WTC11 (cell line): ENCODE measurements around the gene PHC2.

Experiments used
- ESRRA ChIP-seq: sonication (generic); formaldehyde crosslinking; IDR thresholded peaks from 2 replicates; pipeline ENCODE4 v1.8.1; 2022; ENCODE audit warnings: mild to moderate bottlenecking, missing genetic modification reagents, borderline replicate concordance
- ETV6 ChIP-seq: sonication (generic); formaldehyde crosslinking; IDR thresholded peaks from 2 replicates; pipeline ENCODE4 v1.8.1; 2022; ENCODE audit warnings: mild to moderate bottlenecking, missing genetic modification reagents
- JAZF1 ChIP-seq: fragments of 250-450 bp; sonication (Bioruptor Pico); IDR thresholded peaks from 2 replicates; pipeline ENCODE4 v1.9.0; 2021; ENCODE audit warnings: moderate library complexity, mild to moderate bottlenecking, inconsistent platforms
- JUN ChIP-seq: sonication (generic); formaldehyde crosslinking; IDR thresholded peaks from 2 replicates; pipeline ENCODE4 v1.8.0; 2023; ENCODE audit warnings: mild to moderate bottlenecking, missing genetic modification reagents
- RELA ChIP-seq: sonication (generic); formaldehyde crosslinking; IDR thresholded peaks from 2 replicates; pipeline ENCODE4 v1.8.1; 2022; ENCODE audit warnings: missing genetic modification reagents, mild to moderate bottlenecking, borderline replicate concordance
- SMAD3 ChIP-seq: sonication (generic); formaldehyde crosslinking; IDR thresholded peaks from 2 replicates; pipeline ENCODE4 v1.8.0; 2022; ENCODE audit warnings: missing genetic modification reagents, mild to moderate bottlenecking, borderline replicate concordance
- ZNF317 ChIP-seq: sonication (generic); formaldehyde crosslinking; IDR thresholded peaks from 2 replicates; pipeline ENCODE4 v1.8.1; 2023; ENCODE audit warnings: low read depth, mild to moderate bottlenecking, moderate library complexity, missing genetic modification reagents, borderline replicate concordance
- TF ChIP-seq, protein P1 (sequence below): sonication (generic); formaldehyde crosslinking; IDR thresholded peaks from 2 replicates; pipeline ENCODE4 v1.8.0; 2022; ENCODE audit warnings: mild to moderate bottlenecking, missing genetic modification reagents
- TF ChIP-seq, protein P2 (sequence below): fragments of 200-600 bp; IDR thresholded peaks from 2 replicates; pipeline ENCODE4 v1.8.0; 2022; ENCODE audit warnings: antibody characterized with exemption
- TF ChIP-seq, protein P3 (sequence below): sonication (generic); formaldehyde crosslinking; IDR thresholded peaks from 2 replicates; pipeline ENCODE4 v1.8.1; 2023; ENCODE audit warnings: mild to moderate bottlenecking, missing genetic modification reagents, borderline replicate concordance
- TF ChIP-seq, protein P4 (sequence below): sonication (generic); formaldehyde crosslinking; IDR thresholded peaks from 2 replicates; pipeline ENCODE4 v1.8.1; 2022; ENCODE audit warnings: low read depth, missing genetic modification reagents, borderline replicate concordance

DNA sequence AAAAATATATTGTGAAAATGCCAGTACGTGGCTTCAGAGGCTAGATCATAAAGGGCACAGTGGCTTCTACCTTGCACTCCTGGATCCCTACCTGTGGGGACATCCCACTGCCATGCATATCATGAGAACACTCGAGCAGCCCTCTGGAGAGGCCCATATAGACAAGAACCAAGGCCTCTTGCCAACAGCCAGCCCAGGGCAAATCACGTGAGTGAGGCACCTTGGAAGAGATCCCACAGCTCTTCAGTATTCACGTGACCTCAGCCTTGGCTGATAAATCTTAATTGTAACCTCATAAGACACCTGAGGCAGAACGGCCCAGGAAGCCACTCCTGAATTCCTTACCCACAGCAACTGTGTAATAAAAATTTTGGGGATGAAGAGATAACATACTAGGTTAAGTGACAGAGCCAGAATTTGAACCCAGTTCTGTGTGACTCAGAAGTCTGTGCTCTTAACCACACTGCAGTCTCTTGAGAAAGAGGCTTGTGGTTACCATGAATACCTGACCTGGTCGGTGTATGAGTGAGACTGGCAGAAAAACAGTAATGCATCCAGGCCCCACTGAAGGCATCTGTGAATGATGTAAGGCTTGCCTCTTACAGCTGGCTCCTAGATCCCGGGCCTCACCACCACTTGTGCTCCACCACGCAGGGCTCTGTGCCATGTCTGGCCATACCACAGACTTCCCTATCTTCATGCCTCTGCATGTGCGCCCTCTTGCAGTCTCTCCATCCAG lies 103.1 kb downstream of the PHC2 start:
- TF ChIP-seq JAZF1 (CRISPR knock-in tag) (no peak), RELA (CRISPR knock-in tag) (no peak), JUN (CRISPR knock-in tag) (no peak), ESRRA (CRISPR knock-in tag) (no peak), SMAD3 (CRISPR knock-in tag) (no peak), ZNF317 (CRISPR knock-in tag) (no peak), ETV6 (no peak)
- TF ChIP-seq, protein P1, sequence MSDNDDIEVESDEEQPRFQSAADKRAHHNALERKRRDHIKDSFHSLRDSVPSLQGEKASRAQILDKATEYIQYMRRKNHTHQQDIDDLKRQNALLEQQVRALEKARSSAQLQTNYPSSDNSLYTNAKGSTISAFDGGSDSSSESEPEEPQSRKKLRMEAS (CRISPR knock-in tag): no peak
- TF ChIP-seq, protein P2, sequence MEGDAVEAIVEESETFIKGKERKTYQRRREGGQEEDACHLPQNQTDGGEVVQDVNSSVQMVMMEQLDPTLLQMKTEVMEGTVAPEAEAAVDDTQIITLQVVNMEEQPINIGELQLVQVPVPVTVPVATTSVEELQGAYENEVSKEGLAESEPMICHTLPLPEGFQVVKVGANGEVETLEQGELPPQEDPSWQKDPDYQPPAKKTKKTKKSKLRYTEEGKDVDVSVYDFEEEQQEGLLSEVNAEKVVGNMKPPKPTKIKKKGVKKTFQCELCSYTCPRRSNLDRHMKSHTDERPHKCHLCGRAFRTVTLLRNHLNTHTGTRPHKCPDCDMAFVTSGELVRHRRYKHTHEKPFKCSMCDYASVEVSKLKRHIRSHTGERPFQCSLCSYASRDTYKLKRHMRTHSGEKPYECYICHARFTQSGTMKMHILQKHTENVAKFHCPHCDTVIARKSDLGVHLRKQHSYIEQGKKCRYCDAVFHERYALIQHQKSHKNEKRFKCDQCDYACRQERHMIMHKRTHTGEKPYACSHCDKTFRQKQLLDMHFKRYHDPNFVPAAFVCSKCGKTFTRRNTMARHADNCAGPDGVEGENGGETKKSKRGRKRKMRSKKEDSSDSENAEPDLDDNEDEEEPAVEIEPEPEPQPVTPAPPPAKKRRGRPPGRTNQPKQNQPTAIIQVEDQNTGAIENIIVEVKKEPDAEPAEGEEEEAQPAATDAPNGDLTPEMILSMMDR: no peak
- TF ChIP-seq, protein P3, sequence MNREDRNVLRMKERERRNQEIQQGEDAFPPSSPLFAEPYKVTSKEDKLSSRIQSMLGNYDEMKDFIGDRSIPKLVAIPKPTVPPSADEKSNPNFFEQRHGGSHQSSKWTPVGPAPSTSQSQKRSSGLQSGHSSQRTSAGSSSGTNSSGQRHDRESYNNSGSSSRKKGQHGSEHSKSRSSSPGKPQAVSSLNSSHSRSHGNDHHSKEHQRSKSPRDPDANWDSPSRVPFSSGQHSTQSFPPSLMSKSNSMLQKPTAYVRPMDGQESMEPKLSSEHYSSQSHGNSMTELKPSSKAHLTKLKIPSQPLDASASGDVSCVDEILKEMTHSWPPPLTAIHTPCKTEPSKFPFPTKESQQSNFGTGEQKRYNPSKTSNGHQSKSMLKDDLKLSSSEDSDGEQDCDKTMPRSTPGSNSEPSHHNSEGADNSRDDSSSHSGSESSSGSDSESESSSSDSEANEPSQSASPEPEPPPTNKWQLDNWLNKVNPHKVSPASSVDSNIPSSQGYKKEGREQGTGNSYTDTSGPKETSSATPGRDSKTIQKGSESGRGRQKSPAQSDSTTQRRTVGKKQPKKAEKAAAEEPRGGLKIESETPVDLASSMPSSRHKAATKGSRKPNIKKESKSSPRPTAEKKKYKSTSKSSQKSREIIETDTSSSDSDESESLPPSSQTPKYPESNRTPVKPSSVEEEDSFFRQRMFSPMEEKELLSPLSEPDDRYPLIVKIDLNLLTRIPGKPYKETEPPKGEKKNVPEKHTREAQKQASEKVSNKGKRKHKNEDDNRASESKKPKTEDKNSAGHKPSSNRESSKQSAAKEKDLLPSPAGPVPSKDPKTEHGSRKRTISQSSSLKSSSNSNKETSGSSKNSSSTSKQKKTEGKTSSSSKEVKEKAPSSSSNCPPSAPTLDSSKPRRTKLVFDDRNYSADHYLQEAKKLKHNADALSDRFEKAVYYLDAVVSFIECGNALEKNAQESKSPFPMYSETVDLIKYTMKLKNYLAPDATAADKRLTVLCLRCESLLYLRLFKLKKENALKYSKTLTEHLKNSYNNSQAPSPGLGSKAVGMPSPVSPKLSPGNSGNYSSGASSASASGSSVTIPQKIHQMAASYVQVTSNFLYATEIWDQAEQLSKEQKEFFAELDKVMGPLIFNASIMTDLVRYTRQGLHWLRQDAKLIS (CRISPR knock-in tag): no peak
- TF ChIP-seq, protein P4, sequence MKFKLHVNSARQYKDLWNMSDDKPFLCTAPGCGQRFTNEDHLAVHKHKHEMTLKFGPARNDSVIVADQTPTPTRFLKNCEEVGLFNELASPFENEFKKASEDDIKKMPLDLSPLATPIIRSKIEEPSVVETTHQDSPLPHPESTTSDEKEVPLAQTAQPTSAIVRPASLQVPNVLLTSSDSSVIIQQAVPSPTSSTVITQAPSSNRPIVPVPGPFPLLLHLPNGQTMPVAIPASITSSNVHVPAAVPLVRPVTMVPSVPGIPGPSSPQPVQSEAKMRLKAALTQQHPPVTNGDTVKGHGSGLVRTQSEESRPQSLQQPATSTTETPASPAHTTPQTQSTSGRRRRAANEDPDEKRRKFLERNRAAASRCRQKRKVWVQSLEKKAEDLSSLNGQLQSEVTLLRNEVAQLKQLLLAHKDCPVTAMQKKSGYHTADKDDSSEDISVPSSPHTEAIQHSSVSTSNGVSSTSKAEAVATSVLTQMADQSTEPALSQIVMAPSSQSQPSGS (CRISPR knock-in tag): no peak
